HG02943 (cell line): ENCODE results near the gene STUB1.

ENCODE experiments used
- ATAC-seq: cut with Tn5 transposase; IDR thresholded peaks from one replicate; pipeline ENCODE4 v1.9.1; 2021; ENCODE audit warnings: mild to moderate bottlenecking, low read depth, moderate library complexity; ENCODE audit not compliant: unreplicated experiment

Gene STUB1

GRCh38 chr16:662095-662494 is 18.1 kb upstream of the STUB1 start:
- no peak for ATAC-seq

- ATAC-seq, result no peak
Measured at GRCh38 chr16:662597-662996, 17.6 kb upstream of the STUB1 start.

GRCh38 chr16:666572-666971 is 13.6 kb upstream of the STUB1 start:
- ATAC-seq, result no peak

- ATAC-seq, result no peak
Measured at GRCh38 chr16:667113-667779, 13.0 kb upstream of the STUB1 start.

GRCh38 chr16:667780-668518 is 12.3 kb upstream of the STUB1 start, which contains the start of gene RHOT2:
Gene RHOT2, plus strand, starts transcription at chr16:668132. Its CDS starts 68 bp downstream, at chr16:668200.
- ATAC-seq, result no peak

- ATAC-seq, result no peak
Measured at GRCh38 chr16:668519-669171, 11.6 kb upstream of the STUB1 start.

GRCh38 chr16:669666-670065 is 10.5 kb upstream of the STUB1 start:
- no peak for ATAC-seq

GRCh38 chr16:670485-671352 is 9.5 kb upstream of the STUB1 start:
- no peak for ATAC-seq

GRCh38 chr16:671353-672131 is 8.7 kb upstream of the STUB1 start:
- ATAC-seq, result no peak

- ATAC-seq, result no peak
Measured at GRCh38 chr16:672371-672770, 7.8 kb upstream of the STUB1 start.

GRCh38 chr16:672851-673250 is 7.4 kb upstream of the STUB1 start:
- ATAC-seq, result no peak

- ATAC-seq, result no peak
Measured at GRCh38 chr16:673399-673991, 6.7 kb upstream of the STUB1 start.

- no peak for ATAC-seq
Measured at GRCh38 chr16:674214-674881, 5.9 kb upstream of the STUB1 start.

- no peak for ATAC-seq
Measured at GRCh38 chr16:674968-675883, 5.0 kb upstream of the STUB1 start, which contains the start of gene RHBDL1. Gene RHBDL1, plus strand, starts transcription at chr16:675671. Its CDS starts 120 bp downstream, at chr16:675791.

- no peak for ATAC-seq
Measured at GRCh38 chr16:675884-676564, 4.2 kb upstream of the STUB1 start.

- ATAC-seq, result no peak
Measured at GRCh38 chr16:676565-676902, 3.7 kb upstream of the STUB1 start.

- no peak for ATAC-seq
Measured at GRCh38 chr16:676913-677312, 3.3 kb upstream of the STUB1 start.
